Measurements from ENCODE around the gene ZBTB46.

ZBTB46 gene

DNA sequence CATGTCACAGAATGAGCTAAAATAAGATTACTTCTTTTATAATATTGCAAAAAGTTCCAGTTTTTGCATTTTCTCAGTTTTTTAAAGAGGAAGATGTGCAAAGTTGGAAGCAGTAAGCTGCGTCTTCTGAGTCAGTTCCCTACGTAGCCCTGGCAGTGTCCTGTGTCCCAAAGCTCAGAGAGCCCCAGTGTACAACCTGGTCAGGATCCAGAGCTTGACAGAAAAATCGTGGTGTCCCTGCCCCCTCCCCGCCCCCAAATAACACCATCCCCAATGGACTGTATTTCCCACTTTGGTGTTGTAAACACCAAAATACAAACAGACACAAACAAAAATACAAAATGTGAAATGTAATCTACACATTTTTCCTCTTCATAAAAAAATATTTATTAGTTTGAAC, 86.9 kb downstream of the ZBTB46 start:
- DNase-seq = no peak

- no peak for DNase-seq
These were observed 87.7 kb downstream of the ZBTB46 start for GRCh38 chr20:63743210-63743970.

DNA sequence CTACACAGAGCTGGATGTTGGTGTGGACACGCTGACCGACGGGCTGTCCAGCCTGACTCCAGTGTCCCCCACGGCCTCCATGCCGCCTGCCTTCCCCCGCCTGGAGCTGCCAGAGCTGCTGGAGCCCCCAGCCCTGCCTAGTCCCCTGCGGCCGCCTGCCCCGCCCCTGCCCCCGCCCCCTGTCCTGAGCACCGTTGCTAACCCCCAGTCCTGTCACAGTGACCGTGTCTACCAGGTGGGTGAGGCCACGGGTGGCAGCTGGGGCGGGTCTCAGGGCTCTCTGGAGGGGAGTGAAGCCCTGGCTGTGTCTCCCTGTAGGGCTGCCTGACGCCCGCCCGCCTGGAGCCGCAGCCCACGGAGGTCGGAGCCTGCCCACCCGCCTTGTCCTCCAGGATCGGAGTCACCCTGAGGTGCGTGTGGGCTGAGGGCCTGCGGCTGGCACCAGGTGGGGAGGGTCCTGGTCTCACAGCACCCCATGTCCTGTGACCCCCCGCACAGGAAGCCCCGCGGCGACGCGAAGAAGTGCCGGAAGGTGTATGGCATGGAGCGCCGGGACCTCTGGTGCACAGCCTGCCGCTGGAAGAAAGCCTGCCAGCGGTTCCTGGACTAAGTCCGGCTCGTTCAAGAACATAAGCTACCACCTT, 88.6 kb downstream of the ZBTB46 start:
- no peak for DNase-seq

GRCh38 chr20:63741676-63742380, 89.2 kb downstream of the ZBTB46 start:
- no peak for DNase-seq

DNA sequence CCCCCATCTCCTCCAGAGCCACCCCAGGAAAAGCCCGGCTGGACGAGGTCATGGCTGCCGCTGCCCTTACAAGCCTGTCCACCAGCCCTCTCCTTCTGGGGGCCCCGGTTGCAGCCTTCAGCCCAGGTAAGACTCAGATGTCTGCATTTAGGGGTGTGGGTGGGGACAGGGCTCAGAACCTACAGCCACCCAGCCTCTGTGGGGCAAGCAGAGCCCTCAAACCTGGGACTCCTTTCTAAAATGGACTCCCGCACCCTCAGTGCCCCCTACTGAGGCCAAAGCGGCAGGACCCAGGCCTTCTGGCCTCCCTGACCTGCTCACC, 89.7 kb downstream of the ZBTB46 start:
- DNase-seq = no peak

DNA sequence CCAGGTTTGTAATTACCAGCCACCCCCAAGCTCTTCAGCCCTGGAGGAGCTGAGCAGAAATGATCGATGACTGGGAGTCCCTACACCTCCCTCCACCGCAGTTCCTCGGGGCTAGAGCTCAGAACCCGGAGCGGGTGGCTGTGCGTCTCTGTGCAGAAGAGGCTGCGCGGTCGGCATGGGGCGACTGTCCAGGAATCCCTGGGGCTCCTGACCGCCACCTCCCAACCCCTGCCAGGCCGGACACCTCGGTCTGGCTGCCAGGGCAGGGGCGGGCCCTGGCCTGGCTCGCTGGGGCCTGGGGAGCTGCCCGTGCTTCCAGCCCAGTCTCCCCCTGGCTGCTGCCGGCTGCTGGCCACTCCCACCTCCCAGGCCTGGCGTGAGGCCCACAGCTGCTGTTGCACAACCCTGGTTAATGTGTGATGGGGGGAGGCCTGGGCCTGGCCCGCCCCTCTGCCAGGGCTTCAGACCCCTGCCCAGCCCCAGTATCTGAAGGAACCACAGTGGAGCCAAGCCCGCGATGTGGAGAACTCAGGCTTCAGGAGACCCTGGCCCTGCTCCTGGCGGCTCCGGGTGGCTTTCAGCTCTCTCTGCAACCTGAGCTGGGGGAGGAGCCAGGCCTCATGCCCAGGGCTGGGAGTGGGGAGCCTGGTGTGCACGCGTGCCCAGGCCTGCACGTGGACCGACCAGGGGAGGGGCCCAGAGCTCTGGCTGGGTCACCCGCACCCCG, 90.3 kb downstream of the ZBTB46 start:
- peak; percentile 52 for DNase-seq

GRCh38 chr20:63740070-63740626, 90.9 kb downstream of the ZBTB46 start:
- peak; percentile 34 for DNase-seq

DNA sequence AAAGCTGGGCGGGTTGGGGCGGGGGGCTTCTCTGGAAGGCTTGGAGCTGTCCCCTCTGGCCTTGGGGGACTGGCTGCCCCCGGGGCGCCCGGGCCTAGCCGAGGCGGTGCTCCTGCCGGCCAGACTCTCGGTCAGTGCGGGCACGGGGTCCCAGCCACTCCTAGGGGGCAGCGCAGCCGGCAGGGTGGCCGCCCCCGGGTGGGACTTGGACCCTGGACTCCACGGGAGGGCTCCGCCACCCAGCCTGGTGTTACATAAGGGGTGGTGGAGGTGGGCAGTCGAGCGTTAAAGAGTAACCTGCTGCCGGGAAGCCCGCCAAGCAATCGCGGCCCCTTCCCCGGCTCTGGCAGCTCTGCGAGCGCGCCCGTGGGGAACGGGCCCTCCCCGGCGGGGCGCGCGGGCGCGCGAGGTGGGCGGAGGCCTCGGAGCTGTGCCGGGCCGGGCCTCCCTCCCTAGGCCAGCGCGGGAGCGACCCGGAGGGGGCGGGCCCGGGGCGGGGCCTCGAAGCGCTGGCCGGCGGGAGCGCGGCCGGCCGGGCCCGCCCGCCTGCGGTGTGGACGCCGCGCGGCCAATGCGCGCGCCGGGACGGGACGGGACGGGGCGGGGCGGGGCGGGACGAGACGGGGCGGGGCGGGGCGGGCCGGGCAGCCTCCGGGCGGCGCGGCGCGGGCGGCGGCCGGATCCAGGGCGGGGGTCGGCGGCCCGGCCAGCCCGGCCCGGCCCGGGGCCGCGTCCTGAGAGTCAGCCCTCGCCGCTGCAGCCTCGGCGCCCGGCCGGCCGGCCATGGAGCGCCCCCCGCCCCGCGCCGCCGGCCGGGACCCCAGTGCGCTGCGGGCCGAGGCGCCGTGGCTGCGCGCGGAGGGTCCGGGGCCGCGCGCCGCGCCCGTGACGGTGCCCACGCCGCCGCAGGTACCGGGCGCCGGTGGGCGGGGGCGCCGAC, 91.7 kb downstream of the ZBTB46 start, which contains the start of gene SLC2A4RG:
Gene SLC2A4RG (plus strand): TSS at position 647 of the 940 bp plus-strand sequence. CDS start 137 bp downstream, at position 784.
- peak; percentile 51 for DNase-seq

- DNase-seq = no peak
These were observed 92.4 kb downstream of the ZBTB46 start for GRCh38 chr20:63738687-63739129.

GRCh38 chr20:63737945-63738686, 92.9 kb downstream of the ZBTB46 start:
- no peak for DNase-seq

GRCh38 chr20:63737695-63737944, 93.4 kb downstream of the ZBTB46 start:
- DNase-seq = no peak

- no peak for DNase-seq
These were observed 94.0 kb downstream of the ZBTB46 start for GRCh38 chr20:63736893-63737694.

- DNase-seq = no peak
These were observed 95.0 kb downstream of the ZBTB46 start, which contains the start of gene LIME1 for GRCh38 chr20:63735859-63736718. TSS of gene LIME1 (plus strand) at chr20:63736664. CDS start at chr20:63737550, 886 bp downstream.

- no peak for DNase-seq
These were observed 95.9 kb downstream of the ZBTB46 start for GRCh38 chr20:63734946-63735858.

- DNase-seq = no peak
These were observed 96.7 kb downstream of the ZBTB46 start for GRCh38 chr20:63734111-63734945.

GRCh38 chr20:63733579-63734081, 97.4 kb downstream of the ZBTB46 start:
- DNase-seq = no peak

GRCh38 chr20:63733117-63733516, 97.9 kb downstream of the ZBTB46 start:
- DNase-seq = no peak
